A204.1 (cell line): ENCODE data around the gene TRIOBP.
"Not testable (repeated sequence)": the region's sequence is repeated elsewhere in the genome, so short reads cannot be mapped to it uniquely, and the experiment has no call there.

Source experiments
- FAIRE-seq: peaks from 2 replicates; lab custom pipeline; 2012; peaks lifted over from hg19 to GRCh38; lab: Jason Lieb, UNC

TRIOBP gene

GRCh38 chr22:37690407-37690806 is 6.4 kb upstream of the TRIOBP start:
- FAIRE-seq: no peak

DNA sequence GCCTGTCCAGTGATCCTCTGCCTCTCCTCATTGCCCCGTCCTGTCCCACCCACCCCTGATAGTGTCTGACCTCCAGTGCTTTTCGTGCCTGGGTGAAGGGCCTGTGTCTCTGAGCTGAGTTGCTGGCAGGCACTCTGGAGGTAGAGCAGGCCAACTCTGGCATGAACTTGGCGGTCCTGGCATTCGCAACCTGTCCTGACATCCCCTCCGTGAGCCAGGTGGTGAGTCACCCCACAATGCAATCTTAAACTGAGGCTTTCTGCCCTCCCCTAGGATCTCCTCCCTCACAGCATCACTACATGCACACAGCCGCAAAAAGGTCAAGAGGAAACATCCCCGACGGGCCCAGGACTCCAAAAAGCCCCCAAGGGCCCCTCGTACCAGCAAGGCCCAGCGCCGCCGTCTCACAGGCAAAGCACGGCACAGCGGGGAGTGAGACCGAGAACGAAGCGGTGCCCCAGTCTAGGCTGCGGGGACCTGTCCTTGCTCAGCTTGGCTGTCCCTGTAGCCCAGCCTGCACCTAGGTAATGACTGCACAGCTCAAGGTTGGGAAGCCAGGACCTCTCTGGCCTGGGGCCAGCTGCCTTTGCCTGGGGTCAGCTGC is 5.8 kb upstream of the TRIOBP start:
- no peak for FAIRE-seq

GRCh38 chr22:37692627-37693285 is 4.1 kb upstream of the TRIOBP start:
- no peak for FAIRE-seq

DNA sequence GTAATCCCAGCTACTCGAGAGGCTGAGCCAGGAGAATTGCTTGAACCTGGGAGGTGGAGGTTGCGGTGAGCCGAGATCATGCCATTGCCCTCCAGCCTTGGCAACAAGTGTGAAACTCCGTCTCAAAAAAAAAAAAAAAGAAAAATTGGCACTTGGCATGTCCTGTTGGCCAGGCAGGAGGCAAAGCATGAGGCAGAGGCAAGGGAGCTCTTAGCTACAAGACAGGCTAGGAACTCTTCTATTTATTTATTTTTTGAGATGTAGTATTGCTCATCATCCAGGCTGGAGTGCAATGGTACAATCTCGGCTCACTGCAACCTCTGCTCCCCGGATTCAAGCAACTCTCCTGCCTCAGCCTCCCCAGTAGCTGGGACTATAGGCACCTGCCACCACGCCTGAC is 2.7 kb upstream of the TRIOBP start:
- not testable (repeated sequence) for FAIRE-seq

- FAIRE-seq: not testable (repeated sequence)
Observed at GRCh38 chr22:37696260-37696656, 590 bp upstream of the TRIOBP start.

DNA sequence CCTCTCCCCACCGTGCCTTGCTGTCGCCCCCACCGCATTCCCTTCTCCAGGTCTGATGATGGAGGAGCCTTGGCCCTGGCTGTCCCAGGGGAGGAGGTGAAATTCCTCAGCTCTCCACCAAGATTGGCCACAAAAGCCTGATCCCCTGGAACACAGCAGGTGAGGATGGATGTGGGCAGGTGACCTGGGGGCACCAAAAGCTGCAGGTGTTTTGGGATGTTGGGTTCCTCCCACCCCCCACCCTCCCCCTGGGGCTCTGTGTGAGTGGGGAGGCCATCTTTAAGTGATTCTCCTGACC is 639 bp downstream of the TRIOBP start:
- no peak for FAIRE-seq

GRCh38 chr22:37701141-37701786 is 4.4 kb downstream of the TRIOBP start:
- no peak for FAIRE-seq

GRCh38 chr22:37703906-37704305 is 7.1 kb downstream of the TRIOBP start:
- no peak for FAIRE-seq

DNA sequence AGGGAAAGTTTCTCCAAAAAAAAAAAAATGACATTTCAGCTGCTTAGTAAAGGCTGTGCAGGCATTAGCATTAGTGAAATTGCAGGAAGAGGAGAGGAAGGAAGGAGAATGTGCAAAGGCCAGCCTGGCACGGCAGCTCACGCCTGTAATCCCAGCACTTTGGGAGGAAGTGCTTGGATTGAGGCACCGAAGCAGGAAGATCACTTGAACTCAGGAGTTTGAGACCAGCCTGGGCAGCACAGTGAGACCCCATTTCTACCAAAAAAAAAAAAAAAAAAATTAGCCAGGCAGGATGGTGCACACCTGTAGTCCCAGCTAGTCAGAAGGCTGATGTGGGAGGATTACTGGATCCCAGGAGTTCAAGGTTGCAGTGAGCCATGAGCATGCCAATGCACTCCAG is 7.8 kb downstream of the TRIOBP start:
- no peak for FAIRE-seq

GRCh38 chr22:37705205-37705604 is 8.4 kb downstream of the TRIOBP start:
- no peak for FAIRE-seq

DNA sequence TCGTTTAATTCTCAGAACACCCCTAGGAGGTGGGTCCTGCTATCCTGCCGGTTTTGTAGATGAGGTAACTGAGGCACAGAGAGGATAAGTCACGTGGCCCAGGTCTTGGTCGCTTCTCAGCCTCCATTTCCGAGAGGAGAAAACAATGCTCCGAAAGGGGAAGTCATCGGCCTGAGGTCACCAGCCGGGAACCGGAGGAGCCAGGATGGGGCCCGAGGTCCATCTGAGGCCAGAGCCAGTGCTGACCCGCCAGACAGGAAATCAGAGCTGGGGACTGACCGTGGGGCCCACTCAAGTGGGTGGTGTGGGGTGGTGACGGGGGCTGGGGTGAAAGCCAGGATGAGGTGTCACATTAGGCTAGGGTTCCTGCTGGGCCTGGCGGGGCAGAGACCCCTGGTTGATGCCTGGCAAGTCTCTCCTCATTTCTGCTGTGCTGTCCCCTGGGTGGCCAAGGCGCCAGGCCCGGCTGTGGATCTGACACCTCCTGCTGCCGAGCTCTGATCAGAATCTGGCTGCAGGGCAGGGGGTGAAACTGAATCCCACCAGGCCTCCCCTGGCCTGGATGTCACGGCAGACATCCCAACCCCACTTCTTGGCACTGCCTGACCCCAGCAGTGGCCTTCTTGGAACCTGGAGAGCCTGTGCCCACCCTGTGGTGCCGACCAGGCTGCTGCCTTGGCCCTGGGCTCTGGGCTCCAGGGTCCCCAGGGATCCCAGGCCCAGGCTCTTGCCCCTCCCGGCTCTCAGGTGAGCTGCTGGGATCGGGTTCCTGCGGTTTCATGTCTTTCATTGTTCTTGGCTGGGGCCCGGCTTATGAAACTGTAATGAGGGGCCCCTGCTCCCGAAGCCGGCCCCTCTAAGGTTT is 12.0 kb downstream of the TRIOBP start:
- no peak for FAIRE-seq

DNA sequence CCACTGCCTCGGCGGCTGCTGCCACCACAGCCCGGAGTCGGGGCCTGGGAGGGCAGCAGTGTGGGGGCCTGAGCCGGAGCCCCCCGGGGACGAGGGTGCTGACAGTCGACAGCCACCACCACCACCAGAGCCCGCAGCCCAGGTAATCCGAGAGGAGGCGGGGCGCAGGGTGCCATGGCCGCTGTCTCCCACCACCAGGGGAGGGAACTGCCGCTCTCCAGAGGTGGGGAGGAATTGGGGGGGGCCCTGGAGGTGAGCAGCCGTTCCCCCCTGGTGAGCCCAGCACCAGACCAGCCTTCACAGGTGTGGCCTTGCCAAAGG is 12.6 kb downstream of the TRIOBP start:
- no peak for FAIRE-seq

GRCh38 chr22:37710675-37711074 is 13.8 kb downstream of the TRIOBP start:
- FAIRE-seq: no peak

- FAIRE-seq: no peak
Observed at GRCh38 chr22:37711490-37711889, 14.6 kb downstream of the TRIOBP start.

DNA sequence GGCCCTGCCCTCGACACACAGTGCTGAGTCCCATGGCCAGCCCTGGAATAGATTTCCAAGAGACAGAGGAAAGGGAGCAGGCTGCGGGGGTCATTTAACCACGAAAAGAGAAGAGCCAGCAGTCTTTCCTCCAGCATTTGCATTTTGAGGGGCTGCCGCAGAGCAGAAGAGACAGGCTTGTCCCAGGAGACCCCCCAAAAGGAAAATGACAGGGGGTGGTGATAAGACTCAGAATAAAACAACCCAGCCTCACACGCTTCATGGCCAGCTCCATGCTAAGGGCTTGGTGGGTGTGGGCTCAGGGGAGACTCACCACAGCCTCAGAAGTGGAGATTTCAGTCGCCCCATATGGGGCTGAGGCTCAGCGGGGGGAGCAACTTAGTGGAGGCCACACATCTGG is 16.9 kb downstream of the TRIOBP start:
- no peak for FAIRE-seq

GRCh38 chr22:37714634-37715033 is 17.8 kb downstream of the TRIOBP start:
- no peak for FAIRE-seq

GRCh38 chr22:37715760-37716159 is 18.9 kb downstream of the TRIOBP start:
- no peak for FAIRE-seq

DNA sequence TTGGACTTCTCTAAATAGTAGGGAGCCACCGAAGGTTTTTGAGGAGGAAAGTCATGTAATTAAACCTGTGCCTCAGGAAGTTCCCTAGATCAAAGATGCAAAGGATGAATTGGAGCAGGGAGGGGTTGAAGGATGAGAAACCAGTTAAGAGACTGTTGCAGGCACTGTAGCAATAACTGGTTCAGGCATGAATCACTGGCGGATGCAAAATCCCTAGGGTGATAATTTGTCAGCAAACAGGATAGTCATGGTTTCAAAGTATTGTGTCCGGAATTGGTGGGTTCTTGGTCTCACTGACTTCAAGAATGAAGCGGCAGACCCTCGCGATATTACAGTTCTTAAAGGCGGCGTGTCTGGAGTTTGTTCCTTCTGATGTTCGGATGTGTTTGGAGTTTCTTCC is 19.9 kb downstream of the TRIOBP start:
- no peak for FAIRE-seq

DNA sequence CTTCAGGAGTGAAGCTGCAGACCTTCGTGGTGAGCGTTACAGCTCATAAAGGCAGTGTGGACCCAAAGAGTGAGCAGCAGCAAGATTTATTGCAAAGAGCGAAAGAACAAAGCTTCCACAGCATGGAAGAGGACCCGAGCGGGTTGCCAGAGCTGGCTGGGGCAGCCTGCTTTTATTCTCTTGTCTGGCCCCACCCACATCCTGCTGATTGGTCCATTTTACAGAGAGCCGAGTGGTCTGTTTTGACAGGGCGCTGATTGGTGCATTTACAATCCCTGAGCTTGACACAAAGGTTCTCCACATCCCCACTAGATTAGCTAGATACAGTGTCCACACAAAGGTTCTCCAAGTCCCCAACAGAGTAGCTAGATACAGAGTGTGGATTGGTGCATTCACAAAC is 20.4 kb downstream of the TRIOBP start:
- FAIRE-seq: not testable (repeated sequence)

GRCh38 chr22:37717746-37718305 is 21.0 kb downstream of the TRIOBP start:
- FAIRE-seq: not testable (repeated sequence)

GRCh38 chr22:37725551-37726240 is 28.8 kb downstream of the TRIOBP start:
- no peak for FAIRE-seq

DNA sequence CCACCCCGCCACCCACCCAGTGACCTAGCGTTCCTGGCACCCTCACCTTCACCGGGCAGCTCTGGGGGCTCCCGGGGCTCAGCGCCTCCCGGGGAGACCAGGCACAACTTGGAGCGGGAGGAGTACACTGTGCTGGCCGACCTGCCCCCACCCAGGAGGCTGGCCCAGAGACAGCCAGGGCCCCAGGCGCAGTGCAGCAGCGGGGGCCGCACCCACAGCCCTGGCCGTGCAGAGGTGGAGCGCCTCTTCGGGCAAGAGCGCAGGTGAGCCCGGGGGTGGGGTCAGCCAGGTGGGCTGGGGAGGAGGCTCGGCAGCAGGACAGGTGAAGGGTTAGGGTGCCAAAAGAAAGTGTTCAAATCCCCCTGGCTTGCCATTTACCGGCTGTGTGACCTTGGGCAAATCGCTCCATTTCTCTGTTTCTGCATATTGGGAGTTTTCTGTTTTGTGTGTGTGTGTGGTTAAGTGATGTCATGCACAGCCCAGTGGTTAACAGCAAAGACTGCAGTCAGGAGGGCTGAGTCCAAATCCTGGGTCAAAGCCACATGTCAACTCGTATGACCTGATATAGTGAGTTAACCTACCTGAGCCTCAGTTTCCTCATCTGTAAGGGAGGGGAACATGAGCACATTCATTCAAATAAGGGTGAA is 29.5 kb downstream of the TRIOBP start:
- no peak for FAIRE-seq
